GM21529 (cell line): ENCODE data around the gene ABCD1.
"Not testable (repeated sequence)": the region's sequence is repeated elsewhere in the genome, so short reads cannot be mapped to it uniquely, and the experiment has no call there.

Experiments used
- ATAC-seq: cut with Tn5 transposase; IDR thresholded peaks from one replicate; pipeline ENCODE4 v1.9.1; 2021; ENCODE audit not compliant: unreplicated experiment

Gene ABCD1

GRCh38 chrX:153732401-153732800, 7.7 kb downstream of the ABCD1 start:
- no peak for ATAC-seq

GRCh38 chrX:153733651-153734240, 9.1 kb downstream of the ABCD1 start:
- no peak for ATAC-seq

- ATAC-seq: no peak
These were observed 10.2 kb downstream of the ABCD1 start for GRCh38 chrX:153734871-153735270.

- peak; percentile 58 for ATAC-seq
These were observed 10.6 kb downstream of the ABCD1 start for GRCh38 chrX:153735274-153735673.

- no peak for ATAC-seq
These were observed 11.6 kb downstream of the ABCD1 start for GRCh38 chrX:153736071-153736820.

GRCh38 chrX:153736871-153737441, 12.3 kb downstream of the ABCD1 start:
- no peak for ATAC-seq

GRCh38 chrX:153738056-153738605, 13.5 kb downstream of the ABCD1 start:
- ATAC-seq: no peak

GRCh38 chrX:153739754-153740486, 15.3 kb downstream of the ABCD1 start:
- no peak for ATAC-seq

GRCh38 chrX:153740631-153741222, 16.1 kb downstream of the ABCD1 start:
- no peak for ATAC-seq

GRCh38 chrX:153741446-153741845, 16.8 kb downstream of the ABCD1 start:
- ATAC-seq: no peak

GRCh38 chrX:153742111-153742510, 17.5 kb downstream of the ABCD1 start:
- ATAC-seq: not testable (repeated sequence)

GRCh38 chrX:153742796-153743467, 18.3 kb downstream of the ABCD1 start:
- ATAC-seq: not testable (repeated sequence)

- ATAC-seq: not testable (repeated sequence)
These were observed 19.0 kb downstream of the ABCD1 start for GRCh38 chrX:153743468-153744209.

GRCh38 chrX:153744210-153745066, 19.8 kb downstream of the ABCD1 start:
- ATAC-seq: no peak

- not testable (repeated sequence) for ATAC-seq
These were observed 20.4 kb downstream of the ABCD1 start for GRCh38 chrX:153745067-153745433.

- no peak for ATAC-seq
These were observed 21.7 kb downstream of the ABCD1 start for GRCh38 chrX:153746359-153746758.

- not testable (repeated sequence) for ATAC-seq
These were observed 22.3 kb downstream of the ABCD1 start for GRCh38 chrX:153746991-153747390.

GRCh38 chrX:153749017-153749416, 24.4 kb downstream of the ABCD1 start:
- not testable (repeated sequence) for ATAC-seq
